GM21737 (cell line): ENCODE results near the gene PIM3.

Experiments
- ATAC-seq: cut with Tn5 transposase; IDR thresholded peaks from one replicate; pipeline ENCODE4 v1.9.1; 2021; ENCODE audit warnings: mild to moderate bottlenecking, moderate library complexity; ENCODE audit not compliant: unreplicated experiment

The PIM3 gene

DNA sequence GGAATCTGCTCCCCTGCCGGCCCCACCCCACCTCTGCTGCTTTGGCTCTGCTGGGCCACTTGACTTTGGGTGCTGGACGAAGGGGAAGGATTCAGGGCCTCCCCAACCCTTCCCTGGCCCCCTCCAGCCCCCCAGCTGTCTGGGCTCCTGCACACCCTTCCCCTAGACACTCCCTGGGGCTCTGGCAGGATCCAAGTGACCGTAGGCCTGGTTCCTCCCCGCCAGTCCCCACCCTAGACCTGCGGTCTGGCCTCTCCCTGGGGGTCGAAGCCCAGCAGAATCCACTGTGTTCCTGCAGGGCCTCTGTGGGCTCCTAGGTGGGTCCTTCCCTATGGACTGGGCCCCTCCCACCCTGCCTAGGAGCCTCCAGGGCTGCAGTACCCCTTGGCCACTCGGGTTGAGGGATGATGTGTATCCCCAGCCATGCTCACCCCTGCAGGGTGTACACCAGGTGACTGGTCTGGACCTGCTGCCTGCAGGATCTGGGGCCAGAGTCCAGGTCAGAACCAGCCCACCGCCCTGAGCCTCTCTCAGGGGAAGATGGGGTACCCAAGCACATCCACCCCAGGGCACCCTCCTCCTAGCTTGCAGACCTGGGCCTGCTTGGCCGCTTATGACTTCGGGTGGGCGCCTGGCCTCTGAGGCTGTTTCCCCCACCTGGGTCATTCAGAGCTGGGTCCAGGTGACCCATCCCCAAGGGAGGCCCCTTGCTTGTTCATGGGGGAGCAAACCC is 5.6 kb downstream of the PIM3 start:
- ATAC-seq, result no peak

DNA sequence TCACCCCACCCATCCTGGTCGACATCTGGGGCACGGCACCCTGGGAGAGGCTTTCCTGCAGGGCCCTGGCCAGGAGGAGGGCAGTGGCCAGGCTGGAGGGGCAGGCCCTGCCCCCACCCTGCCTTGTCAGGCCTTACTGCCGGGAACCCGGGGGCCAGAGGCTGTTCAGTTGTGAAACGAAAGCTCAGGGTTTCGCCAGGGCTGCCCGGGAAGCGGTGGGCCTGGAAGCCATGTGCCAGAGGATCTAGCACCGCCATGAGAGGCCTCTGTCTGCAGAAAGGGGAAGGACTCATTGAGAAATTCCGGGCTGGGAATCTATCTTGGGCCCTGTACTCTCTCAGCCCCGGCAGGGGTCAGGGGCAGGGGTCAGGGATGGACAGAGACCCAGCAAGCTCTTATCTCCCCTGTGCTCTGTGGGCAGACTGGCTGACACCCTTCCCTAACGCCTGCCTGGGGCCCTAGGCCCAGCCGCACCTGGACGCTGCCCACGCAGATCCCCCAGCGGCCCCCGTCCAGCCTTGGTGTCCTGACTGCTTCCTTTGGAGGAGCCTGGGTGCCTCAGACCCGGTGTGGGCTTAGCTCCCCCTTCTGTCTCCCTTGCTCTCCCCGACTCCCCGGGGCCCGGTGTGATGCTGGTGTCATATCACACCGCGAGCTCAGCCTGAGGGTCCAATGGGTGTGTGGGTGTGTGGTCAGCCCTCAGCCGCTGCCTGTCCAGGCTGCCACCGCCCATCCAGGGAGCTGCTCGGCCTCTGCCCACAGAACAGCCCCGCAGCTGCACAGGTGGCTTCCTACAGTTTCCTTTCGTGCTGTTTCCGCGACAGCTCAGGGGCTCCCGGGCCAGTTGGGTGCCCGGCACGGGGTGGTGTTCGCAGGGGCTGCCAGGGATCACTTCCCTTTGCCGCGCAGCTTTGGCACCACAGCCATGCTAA is 6.5 kb downstream of the PIM3 start:
- ATAC-seq, result no peak

DNA sequence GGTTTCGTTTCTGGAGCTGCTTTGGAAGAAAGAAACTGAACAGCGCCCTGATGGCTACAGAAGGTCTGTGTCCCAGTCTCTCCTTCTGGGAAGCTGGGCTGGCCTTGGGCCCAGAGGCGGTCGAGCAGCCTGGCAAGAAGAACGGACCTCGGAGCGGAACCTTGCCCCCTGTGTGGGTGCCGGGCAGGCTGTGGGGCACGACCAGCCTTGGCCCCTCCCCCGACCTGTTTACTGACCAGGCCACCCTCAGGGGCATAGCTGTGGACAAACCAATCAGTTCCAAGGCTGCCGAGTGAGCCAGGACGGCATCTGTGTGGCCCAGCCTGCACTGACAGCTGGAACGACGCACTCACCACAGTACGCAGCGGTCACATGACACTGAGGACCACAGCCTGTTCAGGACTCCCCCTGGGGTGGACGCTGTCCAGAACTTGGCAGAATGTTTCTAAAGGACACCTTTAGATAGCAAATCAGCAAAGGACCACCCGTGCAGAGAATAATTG is 7.2 kb downstream of the PIM3 start:
- no peak for ATAC-seq

DNA sequence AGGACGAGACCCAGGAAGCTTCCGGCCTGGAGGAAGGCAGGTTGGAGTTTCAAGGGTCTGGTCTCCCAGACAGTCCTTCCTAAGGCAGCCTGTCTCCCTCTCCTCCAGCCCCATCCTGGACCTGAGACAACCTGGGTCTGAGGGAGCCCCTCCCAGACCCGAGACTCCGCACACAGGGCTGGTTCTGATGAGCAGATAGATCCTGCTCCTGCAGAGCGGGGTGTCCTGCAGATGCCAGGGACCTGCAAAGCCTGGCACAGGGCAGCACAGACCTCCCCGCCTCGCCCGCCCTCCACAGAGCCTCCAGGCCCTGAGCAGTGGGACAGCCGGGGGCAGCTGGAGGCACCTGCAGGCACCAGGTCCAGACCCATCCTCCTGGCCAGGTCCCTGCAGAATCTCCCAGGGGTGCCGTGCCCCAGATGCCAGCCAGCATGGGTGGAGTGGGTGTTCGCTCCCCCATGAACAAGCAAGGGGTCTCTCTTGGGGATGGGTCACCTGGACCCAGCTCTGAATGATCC is 7.8 kb downstream of the PIM3 start:
- no peak for ATAC-seq

DNA sequence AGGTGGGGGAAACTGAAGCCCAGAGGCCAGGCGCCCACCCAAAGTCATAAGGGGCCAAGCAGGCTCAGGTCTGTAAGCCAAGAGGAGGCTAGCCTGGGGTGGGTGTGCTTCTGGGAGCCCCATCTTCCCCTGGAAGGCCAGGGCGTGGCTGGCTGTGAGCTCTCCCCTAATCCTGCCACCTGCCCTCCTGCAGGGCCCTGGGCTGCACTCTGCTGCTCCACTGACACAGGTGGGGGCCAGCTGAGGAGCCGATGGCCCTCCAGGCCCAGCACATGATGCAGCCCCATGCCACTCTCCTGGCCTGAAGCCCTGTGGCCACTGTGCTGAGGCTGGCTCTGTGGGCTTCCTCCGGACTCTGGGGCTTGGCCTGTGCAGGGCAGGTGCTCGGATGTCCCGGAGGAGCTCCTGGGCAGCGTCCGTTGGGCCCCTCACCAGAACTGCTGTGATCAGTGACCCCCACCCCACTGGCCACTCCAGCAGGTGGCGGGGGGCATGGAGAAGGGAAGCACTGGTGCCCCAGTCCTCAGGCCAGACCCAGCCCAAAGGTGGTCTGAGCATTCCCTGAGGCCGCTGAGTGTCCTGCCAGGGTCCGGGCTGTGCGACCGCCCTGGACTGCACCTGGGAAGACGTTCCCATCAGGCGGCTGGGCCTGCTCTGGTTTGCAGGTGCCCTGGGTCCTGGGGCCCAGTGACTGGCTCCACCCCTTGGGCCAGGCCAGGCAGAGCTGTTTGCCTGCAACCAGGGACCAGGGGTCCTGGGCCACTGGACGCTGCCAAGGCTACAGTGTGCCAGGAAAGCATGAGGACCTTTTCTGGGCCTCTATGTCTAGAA is 8.5 kb downstream of the PIM3 start:
- no peak for ATAC-seq

DNA sequence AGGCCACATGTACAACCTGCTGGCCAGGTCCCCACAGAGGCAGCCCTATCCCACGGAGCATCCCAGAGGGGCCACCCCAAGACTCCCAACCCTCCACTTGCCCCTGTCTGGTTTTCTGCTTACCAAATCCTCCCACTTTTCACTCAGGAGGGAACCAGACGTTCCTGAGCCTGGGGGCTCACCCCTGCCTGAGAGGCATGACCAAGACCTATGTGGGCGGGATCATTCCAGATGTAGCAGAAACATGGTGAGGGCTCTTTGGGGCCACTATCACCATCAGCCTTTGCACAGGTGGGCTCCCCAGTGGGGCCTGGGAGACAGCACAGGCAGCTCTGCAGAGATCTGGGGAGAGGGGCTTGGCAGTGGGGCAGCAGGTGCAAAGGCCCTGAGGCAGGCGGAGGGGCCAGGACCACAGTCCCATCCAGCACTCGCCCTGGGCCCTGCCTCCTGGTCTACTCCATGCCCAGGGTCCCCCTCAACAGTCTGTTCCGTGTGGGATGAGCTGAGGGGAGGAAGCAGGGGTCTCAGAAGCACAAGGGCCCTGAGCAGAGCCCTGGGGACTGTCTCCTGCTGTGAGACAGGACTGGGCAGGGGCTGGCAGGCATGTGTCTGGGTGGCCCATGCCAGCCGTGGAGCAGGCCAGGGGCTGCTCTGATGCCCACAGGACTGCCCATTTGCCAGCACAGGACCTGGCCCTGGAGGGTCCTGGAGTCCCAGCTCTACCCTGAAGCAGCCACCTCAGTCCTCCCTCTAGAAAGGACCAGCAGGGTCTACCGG is 9.4 kb downstream of the PIM3 start:
- ATAC-seq, result no peak

DNA sequence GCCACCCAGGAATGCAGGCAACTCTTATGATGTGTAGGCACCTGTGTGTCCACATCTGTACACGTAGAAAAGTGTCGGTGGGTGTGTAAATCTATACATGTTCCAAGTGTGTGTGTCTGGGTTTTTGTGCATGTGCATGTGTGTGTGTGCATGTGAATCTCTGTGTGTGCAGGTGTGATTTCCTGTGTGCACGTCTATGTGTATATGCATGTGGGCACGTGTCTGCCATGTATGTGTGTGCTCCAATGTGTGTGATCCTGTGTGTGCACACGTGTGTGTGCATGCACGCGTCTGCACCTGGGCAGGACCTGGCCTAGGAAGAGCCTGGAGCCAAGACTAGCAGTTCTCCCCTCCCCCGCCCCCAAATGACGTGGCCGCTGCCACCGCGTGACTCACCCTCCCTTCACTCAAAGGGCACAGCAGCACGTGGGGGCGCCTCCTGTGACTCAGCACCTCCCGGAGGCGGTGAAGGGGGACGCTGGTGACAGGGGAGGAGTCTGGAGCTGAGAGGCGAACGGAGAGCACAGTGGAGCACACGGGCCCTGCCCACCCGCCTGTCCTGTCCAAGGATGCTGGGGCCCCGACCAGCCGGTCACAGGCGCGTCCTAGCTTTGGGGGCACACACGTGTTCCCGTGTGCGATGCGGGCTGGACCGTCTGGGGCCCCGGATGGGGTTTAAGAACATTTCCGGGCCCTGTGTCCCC is 10.1 kb downstream of the PIM3 start:
- ATAC-seq, result peak; percentile 56

DNA sequence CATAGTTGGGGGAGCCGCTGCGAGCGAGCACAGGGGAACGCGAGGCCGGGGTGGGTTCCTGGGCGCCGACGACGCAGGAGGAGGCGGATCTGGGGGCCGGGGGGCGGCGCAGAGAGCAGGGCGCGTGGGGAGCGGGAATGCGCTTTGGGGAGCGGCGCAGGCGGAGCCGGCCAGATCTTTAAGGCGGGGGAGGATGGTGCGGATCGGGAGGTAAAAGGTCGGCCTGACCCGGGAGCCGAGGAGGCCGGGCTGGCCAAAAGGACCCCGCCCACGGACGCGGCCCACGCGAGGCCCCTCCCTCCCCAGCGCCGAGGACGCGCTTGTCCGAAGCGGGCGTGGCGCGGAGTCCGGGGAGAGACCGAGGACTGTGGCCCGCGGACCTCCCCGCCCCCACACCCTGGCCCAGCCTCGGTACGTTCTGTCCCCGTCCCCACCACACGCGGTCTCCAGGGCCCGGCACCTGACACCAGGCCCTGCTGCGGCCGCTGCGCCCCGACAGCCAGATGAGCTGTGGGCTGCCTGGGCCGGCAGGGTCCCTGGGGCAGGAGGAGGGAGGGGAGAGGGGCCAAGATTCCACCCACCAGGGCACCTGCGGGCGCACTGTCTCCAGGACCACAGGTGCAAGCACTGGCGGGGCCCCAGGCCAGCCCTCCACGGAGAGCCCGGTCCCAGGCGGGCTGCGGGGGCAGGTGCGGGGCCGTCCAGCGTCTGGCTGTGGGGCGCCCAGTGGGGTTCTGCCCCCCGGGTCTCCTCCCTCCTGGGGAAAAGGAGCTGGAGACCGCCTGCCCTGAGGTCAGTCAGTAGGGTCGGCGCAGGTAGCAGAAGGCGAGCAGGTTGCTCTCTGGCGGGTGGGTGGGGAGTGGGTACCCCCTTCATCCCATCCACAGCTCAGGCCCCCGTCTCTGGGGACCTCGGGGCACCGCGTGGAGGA is 10.9 kb downstream of the PIM3 start:
- ATAC-seq, result peak; percentile 15

DNA sequence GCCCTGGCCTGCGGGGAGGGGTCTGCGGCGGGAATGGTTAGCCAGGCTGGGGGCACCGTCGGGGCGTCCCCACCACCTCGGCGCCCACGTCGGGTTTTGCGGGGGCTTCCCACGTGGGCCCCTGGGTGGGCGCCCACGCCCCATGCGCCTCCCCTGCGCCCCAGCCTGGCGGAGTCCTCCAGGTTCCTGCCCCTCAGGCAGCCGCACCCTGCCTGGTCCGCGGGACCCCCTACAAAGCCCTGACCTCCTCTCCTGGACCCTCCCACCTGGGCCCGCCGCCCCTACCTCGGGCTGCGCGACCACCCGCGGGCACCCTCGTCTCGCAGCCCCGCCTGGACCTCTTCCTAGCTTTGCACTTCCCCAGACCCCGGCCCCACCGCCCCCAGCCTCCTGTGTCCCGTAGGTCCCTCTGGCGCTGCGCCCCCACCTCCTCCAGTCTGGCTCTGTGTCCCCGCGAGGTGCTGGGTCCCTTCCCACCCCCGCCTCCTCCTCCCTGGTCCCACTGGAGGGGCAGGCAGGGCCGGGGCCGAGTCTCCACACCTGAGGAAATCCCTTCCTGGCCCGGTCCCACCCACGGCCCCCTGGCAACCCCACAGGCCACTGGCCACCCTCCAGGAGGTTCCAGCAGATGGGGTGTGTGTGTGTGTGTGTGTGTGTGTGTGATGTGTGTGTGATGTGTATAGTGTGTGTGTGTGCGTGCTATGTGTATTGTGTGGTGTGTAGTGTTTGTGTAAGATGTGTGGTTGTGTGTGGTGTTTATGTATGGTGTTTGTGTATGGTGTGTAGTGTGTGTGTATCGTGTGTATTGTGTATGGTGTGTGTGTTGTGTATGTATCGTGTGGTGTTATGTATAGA is 11.8 kb downstream of the PIM3 start:
- ATAC-seq, result no peak

DNA sequence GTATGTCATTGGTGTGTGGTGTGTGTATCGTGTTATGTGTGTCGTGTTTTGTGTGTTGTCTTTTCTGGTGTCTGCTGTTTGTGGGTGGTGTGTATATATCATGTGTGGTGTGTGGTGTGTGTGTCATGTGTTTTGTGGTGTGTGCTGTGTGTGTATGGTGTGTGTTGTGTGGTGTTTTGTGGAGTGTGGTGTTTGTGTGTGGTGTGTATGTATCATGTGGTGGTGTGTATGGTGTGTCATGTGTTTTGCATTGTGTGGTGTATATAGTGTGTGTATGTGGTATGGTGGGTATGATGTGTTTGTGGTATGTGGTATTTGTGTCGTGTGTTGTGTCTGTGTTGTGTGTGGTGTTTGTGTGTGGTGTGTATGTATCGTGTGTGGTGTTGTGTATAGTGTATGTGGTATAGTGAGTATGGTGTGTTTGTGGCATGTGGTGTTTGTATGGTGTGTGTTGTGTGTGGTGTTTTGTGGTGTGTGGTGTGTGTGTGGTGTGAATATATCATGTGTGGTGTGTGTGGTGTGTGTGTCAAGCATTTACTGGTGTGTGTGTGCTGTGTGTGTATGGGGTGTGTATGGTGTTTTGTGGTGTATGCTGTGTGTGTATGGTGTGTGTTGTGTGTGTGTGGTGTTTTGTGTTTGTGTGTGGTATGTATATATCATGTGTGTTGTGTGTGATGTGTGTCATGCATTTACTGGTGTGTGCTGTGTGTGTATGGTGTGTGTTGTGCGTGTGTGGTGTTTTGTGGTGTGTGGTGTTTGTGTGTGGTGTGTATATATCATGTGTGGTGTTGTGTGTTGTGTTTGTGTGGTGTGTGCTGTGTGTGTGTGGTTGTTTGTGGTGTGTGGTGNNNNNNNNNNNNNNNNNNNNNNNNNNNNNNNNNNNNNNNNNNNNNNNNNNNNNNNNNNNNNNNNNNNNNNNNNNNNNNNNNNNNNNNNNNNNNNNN is 12.7 kb downstream of the PIM3 start:
- ATAC-seq, result no peak

DNA sequence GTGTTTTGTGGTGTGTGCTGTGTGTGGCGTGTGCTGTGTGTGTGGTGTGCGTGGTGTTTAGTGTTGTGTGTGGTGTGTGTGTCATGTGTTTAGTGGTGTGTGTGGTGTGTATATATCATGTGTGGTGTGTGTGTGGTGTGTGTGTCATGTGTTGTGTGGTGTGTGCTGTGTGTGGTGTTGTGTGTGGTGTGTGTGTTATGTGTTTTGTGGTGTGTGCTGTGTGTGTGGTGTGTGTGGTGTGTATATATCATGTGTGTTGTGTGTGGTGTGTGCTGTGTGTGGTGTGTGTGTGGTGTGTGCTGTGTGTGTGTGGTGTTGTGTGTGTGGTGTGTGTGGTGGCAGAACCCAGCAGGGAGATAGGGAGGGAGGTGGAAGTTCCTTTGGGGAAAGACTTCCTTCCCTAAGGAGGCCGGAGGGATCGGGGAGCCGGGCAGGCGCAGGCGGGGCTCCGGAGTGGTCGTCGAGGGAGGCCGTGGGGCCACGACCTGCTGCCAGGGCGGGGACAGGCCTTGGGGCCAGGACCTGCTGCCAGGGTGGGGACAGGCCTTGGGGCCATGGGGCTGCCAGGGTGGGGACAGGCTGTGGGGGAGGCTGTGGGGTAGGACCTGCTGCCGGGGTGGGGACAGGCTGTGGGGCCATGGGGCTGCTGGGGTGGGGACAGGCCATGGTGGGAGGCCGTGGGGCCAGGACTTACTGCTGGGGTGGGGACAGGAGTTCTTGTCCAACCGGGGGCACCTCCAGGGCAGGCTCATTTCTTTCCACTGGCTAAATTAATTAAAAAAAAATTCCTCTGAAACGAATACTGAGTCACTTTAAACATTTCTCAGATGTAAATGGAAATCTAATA is 15.2 kb downstream of the PIM3 start:
- no peak for ATAC-seq

DNA sequence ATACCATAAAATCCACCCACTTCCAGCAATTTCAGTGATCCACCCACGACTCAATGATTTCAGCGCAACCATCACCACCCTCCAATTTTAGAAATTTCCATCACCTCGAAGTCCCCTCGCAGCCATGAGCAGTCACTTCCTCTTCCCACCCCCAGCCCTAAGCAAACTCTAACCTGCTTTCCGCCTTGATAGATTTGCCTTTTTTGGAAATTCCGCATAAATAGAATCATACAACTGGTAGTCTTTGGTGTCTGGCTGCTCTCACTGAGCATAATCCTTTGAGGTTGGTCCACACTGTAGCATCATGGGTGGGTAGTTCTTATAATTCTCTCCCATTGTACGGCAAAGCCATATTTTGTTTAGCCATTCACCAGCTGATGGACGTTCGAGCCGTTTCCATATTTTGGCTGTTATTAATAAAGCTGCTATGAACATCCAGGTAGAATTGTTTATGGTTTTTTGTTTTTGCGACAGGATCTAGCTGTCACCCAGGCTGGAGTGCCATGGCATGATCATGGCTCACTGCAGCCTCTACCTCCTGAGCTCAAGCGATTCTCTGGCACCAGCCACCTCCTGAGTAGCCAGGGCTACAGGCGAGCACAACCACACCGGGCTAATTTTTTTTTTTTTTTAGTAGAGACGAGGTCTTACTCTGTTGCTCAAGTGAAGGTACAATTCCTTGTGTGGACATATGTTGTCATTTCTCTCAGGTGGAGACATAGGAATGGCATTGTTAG is 16.0 kb downstream of the PIM3 start:
- ATAC-seq, result no peak

DNA sequence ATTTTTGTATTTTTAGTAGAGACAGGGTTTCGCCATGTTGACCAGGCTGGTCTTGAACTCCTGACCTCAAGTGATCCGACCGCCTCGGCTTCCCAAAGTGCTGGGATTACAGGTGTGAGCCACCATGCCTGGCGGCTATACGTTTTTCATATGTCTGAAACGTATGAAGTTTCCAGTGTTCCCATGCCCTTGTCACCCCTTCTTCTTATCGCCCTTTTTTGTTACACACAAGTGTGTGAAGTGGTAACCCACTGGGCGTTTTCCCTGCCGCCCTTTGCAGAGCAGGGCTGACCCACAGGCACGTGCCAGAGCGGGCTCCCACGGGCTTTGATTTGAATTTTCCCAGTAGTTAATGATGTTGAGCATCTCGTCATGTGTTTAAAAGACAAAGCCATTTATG is 17.0 kb downstream of the PIM3 start:
- ATAC-seq, result no peak

DNA sequence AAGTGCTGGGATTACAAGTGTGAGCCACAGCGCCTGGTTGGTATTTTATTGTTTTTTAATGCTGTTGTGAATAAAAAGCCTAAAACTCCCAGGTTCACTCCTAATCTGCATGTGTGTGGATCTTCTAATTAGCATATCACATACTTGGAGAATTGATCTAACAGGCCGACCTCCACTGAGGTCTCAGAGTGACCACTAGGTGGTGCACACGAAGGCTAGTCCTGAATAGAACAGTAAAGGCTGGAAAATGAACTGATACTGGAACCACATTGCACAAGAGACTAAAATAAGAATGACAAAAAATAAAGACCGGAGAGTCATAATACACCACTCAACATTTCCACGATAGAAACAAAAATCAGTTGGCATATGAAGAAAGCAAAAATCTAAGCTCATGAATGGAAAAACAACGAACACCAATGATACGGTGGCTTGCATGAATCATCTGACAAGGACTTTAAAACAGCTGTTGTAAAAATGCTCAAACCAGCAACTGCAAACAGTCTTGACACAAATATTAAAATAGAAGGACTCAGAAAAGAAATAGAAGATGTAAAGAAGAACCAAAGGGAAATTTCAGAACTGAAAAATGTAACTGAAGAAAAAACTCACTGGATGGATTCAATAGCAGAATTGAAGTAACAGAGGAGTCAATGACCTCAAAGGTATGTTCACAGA is 19.2 kb downstream of the PIM3 start:
- no peak for ATAC-seq
